ENCODE data around the gene FAM107B. TPM values are rescaled to one million over a fixed set of nuclear protein-coding genes. Genes with fewer than 3 reads are reported as not detected.

Gene FAM107B
- total RNA-seq, 4 donors from 2014 or later: 31.5 to 59.0 (median 39.3) TPM

DNA sequence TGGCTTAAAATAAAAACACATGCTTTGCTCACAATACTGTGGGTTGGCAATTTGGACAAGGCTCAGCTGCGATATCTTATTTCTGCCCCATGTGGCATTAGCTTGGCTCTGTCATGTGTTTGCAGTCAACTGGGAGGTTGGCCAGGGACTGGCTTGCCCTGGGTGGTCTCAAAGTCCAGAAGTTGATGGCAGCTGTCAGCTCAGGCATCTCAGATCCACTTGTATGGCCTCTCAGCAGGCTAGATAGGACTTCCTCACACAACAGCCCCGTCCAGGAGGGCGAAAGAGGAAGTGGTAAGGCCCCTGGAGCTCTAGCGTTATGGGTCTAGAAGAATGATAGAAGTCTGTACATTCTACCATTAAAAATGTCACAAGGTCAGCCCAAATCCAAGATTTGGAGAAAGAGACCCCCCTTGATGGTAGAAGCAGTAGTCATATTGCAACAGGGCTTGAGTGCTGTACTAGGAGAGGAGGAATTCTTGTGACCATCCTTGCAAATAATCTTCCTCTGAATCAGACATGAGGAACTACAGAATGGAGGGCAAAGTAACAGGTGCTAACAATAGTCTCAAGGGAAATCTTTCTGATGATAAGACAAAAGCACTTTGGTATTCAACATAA is 166.2 kb downstream of the FAM107B start:
- TF ChIP-seq, protein P1, sequence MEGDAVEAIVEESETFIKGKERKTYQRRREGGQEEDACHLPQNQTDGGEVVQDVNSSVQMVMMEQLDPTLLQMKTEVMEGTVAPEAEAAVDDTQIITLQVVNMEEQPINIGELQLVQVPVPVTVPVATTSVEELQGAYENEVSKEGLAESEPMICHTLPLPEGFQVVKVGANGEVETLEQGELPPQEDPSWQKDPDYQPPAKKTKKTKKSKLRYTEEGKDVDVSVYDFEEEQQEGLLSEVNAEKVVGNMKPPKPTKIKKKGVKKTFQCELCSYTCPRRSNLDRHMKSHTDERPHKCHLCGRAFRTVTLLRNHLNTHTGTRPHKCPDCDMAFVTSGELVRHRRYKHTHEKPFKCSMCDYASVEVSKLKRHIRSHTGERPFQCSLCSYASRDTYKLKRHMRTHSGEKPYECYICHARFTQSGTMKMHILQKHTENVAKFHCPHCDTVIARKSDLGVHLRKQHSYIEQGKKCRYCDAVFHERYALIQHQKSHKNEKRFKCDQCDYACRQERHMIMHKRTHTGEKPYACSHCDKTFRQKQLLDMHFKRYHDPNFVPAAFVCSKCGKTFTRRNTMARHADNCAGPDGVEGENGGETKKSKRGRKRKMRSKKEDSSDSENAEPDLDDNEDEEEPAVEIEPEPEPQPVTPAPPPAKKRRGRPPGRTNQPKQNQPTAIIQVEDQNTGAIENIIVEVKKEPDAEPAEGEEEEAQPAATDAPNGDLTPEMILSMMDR (IDR thresholded peaks at IDR 0.05; ENCODE audit: low read depth): no peak

DNA sequence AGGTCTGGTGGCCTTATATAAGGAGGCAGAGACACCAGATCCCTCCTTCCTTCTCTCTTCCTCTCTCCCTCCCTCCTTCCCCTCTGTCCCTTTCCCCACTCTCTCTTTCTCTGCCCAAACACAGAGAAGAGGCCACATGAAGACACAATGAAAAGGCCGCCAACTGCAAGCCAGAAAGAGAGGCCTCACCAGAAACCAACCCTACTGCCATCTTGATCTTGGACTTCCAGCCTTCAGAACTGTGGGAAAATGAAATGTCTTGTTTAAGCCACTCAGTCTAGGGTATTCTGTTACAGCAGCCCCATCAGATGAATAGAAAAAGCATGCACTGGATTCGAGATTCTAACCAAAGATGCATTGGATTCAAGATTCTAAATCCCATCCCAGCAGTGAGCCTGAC is 168.1 kb downstream of the FAM107B start:
- TF ChIP-seq, protein P1 (IDR thresholded peaks at IDR 0.05; ENCODE audit: low read depth): no peak

DNA sequence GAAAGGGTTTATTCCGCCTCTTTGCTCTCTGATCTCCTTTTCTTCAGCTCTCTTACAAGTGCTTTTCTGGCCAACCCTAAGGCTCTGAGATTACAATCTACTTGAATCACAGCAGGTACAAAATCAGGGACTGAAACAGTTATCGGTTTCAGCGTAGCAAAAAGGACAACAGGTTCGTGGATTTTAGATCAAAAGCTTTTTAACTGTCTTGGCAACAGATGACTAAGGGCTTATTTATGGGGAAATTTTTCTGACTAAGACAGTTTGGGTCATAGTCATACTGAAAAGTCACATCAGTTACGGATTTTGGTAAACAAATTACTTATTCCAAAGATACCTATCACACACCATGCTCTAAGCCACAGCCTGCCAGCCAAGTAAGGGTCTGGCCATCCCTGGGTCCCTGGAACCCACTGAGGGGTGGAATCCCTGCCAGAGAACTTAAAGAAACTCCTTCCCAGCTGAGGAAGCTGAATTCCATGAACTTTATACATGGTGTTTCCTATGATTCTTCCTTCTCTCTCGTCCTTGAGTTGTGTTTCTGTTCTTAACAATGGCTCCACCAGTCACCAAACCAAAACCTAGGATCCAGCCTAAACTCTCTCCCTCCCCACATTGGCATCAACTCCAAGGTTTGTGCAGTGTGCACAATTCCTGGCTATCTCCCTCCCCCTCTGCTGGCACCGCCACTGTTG is 169.3 kb downstream of the FAM107B start:
- TF ChIP-seq, protein P1 (IDR thresholded peaks at IDR 0.05; ENCODE audit: low read depth): no peak

DNA sequence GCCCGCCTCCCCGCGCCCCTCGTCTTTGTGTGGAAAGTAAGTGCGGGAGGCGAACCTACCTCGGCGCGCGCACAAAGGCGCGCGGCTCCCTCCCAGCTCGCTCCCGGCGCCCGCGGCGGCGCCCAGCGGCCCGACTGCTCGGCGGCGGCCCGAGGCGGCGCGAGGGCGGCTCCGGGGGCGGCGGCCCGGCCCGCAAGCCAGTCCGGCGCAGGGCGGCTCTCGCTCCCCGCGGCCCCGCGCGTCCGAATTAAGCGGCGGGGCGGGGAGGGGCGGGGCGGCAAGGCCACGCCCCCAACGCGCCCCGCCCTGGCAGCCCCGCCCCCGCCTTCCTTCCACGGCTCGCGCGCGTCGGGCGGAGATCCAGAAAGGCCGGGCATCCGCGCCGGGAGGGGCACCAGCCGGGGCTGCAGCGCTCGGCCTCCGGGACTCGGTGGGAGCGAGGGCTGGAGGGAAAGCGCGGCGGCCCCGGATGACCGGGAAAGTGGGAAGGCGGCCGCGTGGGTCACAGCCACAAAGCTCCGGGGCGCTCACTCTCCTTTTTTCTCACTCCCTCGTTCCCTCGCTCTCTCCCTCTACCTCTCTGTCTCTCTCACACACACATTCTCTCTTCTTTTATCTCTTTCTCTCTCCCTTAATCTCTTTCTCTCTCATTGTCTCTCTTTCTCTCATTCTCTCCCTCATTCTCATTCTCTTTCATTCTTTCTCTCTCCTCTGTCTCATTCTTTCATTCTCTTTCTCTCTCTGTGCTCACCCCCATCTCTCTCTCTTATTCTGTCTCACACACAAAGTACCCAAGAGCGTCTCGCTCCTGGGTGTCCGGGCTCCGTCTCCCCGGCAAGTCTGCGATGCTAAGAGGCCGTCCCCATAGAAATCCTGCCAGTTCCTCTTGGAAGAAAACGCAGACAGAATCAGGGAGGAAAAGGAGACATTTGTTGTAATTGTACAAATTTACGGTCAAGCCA is 170.2 kb downstream of the FAM107B start:
- TF ChIP-seq, protein P1 (IDR thresholded peaks at IDR 0.05; ENCODE audit: low read depth): no peak

DNA sequence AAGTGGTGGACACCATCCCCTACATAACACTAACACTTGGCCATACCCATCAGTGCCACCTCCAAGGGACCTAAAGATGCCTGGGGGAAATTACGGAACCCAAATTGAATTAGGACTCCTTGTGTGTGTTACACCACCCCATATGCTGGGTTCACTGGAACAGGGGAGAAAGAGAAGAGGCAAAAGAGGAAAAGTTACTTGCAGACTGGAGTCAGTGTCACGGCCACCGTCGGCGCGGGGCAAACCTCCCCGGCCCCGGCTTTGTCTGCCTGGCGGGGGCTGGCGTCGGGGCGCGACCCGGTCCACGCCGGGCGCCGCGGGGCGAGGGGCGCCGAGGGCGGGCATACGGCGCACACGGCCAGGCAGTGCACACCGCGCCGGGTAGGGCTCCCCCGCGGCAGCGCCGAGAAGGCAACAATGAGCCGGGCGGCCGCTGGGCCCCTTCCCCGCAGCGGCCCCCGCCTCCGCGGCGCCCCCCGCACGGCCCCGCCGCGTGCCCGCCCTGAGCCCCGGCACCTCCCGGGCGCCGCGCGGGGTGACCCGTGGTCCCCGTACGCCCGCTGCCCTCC is 171.1 kb downstream of the FAM107B start:
- TF ChIP-seq, protein P1 (IDR thresholded peaks at IDR 0.05; ENCODE audit: low read depth): no peak

DNA sequence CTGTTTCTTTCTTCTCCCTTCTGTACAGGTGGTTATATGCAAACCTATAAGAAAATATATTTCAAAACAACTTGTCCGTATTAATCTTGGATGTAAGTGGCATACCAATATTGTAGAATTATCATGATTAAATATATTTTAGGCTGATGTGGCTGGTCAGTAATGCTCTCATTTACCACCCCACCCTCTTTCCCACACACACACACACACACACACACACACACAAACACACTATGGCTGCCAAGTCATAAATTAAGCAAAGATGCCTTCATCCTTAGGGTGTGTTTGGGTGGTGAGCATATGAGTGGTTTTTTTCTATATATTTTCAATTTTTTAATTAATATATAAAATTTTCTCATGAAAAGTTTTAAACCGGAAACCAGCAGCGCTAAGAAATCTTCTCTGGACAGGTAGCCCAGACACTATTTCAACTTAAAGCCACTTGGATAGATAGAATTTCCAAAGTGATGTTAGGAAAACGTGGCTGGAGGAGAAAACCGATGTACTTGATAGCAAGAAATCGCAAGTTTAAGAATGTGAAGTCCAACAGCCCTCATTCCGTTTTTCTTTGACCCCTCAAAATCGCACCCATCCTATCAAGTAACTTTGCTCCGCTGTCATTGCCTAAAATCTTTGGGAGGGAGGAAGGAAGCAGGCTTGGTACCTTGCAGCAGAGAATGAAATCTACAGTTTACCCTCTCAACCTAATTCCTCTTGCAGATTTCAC is 171.7 kb downstream of the FAM107B start:
- TF ChIP-seq, protein P1 (IDR thresholded peaks at IDR 0.05; ENCODE audit: low read depth): no peak

All from subcutaneous adipose tissue (tissue), 4 donors.